GM12801 (cell line): Measurements from ENCODE around the gene PSMA3.

ENCODE experiments used
- CTCF ChIP-seq: IDR thresholded peaks from one replicate; pipeline ENCODE4 v1.5.1; 2011; ENCODE audit warnings: control low read depth; ENCODE audit not compliant: insufficient read length; ENCODE audit errors: extremely low read depth

PSMA3 gene

GRCh38 chr14:58275527-58276190 is 31.0 kb downstream of the PSMA3 start:
- no peak for TF ChIP-seq CTCF

- TF ChIP-seq CTCF: no peak
These were observed 31.6 kb downstream of the PSMA3 start for GRCh38 chr14:58276208-58276607.

GRCh38 chr14:58278177-58278576 is 33.5 kb downstream of the PSMA3 start:
- TF ChIP-seq CTCF: no peak

DNA sequence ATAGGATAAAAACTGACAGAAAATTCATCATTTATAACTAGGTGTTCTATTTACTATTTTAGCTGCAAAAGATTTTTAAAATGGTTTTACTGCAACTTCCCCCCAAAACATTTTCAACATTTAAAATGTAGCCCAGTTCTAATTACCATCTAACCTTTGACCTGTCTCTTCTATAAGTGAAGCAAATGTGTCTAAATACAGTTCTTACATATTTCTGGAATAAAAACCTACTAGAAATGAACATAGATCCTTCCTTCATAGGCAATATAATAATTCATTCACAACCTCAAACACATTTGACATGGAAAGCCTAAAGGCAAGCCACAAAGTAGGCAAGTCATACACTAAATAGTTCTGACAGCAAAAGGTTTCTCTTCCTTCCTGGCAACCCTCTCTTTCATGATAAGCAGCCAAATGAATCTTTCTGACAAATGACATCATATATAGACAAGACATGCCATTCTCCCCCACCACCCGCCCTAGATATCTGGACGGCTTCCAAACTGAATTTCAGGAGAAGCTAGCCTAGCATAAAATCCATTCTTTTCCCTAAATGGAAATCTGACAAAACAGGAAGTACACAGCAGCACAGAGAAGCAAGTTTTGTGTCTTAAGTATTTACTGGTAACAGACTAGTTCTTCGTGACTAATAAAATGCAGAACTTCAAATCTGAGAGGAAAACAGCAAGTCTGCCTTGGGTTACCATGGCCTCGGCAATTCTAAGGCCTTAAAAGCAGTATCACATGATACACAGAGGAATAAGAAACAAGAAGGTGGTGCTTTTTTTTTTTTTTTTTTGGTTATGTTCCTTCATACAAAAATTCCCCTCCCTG is 36.5 kb downstream of the PSMA3 start:
- TF ChIP-seq CTCF: no peak

DNA sequence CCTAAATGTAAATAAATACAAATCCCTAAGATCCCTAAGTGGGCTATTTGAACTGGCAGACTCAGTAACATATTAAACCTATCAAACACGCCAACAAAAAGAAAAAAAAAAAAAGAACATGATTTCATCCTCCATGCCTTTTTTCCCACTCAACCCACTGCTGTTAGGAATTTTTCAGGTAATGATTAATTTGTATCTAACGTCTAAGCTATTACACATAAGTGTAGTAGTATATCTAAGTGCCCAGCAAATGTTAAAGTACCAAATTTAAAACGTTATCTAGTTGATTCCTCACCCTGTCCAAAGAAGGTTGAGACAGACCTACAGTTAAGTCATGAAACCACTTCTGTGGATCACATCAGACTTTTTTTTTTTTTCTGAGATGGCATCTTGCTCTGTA is 37.3 kb downstream of the PSMA3 start:
- TF ChIP-seq CTCF: no peak

DNA sequence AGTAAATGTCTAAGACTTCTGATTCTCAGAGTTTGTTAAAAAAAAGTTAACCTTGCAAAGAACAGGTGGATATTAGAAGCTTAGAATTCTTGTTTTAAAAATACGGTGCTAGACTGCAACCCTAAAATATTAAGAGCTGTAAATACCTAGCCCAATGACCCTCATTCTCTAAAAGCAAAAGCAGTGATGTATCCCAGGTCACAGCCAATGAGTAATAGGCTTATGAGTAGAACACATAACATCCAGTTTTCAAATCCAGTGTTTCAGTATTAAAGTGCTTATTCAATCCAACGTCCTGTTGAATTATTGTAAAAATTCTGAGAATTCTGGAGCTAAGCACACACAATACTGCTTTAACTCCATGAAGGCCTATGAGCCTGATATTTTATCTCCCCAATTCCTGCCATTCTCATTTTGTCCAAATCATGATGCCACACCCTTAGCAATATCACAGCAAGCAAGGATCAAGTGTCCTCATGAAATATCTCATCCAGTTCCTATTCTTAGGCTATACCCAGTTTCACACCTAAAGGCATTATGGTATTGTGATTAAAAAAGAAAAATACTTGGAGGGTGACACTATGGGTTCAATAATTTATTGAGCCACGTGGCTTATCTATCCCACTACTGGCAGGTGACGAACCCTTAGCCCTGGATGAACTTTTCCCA is 38.4 kb downstream of the PSMA3 start:
- no peak for TF ChIP-seq CTCF

GRCh38 chr14:58283730-58284129 is 39.1 kb downstream of the PSMA3 start:
- no peak for TF ChIP-seq CTCF
